Lower lobe of right lung (tissue), 2 donors: Measurements from ENCODE around the gene MSI2. TPM values are rescaled to one million over a fixed set of nuclear protein-coding genes. Genes with fewer than 3 reads are reported as not detected.

Source experiments
- ATAC-seq, 2 donors: fragments of 200-7000 bp; cut with Tn5 transposase; one replicate each; pipeline ENCODE4 v1.9.1; 2020 to 2022; ENCODE audit warnings: mild to moderate bottlenecking in 2 of 2, moderate library complexity in 2 of 2
- DNase-seq: peaks from one replicate; pipeline ENCODE4 v3.0.0-alpha.2; 2020
- H3K27ac ChIP-seq: fragments of 200-600 bp; one replicate; pipeline ENCODE4 v1.8.0; 2022
- H3K27me3 ChIP-seq: fragments of 200-600 bp; one replicate; pipeline ENCODE4 v1.8.0; 2022; ENCODE audit warnings: low read depth
- H3K36me3 ChIP-seq: fragments of 200-600 bp; one replicate; pipeline ENCODE4 v1.8.0; 2022; ENCODE audit warnings: mild to moderate bottlenecking
- H3K4me1 ChIP-seq: fragments of 200-600 bp; one replicate; pipeline ENCODE4 v1.8.0; 2022
- H3K4me3 ChIP-seq: fragments of 200-600 bp; one replicate; pipeline ENCODE4 v1.8.0; 2022; ENCODE audit warnings: mild to moderate bottlenecking
- H3K9me3 ChIP-seq: fragments of 200-600 bp; one replicate; pipeline ENCODE4 v1.8.0; 2022
- intact Hi-C: fragments of 100-400 bp; cut with DNase I; formaldehyde crosslinking; loops from one replicate; pipeline ENCODE4 v1.11.0; 2022
- total RNA-seq: library from RNA; stranded (reverse); fragmentation: NEBNext Ultra II Directional; extraction: Animal tissue kit (Norgen Biotek cat#: 25700); gene quantifications from one replicate; pipeline ENCODE4 v1.2.1, GENCODE V29; 2021
- TF ChIP-seq, protein P1 (sequence below): fragments of 200-600 bp; IDR thresholded peaks from one replicate; pipeline ENCODE4 v1.8.0; 2022; ENCODE audit warnings: antibody characterized with exemption, mild to moderate bottlenecking
- donor health status: DM: no; HTN: yes; CAD: no; lungs with severe emphysema.

MSI2 gene
- total RNA-seq, 1 donor from 2014 or later, result 43.9 TPM

DNA sequence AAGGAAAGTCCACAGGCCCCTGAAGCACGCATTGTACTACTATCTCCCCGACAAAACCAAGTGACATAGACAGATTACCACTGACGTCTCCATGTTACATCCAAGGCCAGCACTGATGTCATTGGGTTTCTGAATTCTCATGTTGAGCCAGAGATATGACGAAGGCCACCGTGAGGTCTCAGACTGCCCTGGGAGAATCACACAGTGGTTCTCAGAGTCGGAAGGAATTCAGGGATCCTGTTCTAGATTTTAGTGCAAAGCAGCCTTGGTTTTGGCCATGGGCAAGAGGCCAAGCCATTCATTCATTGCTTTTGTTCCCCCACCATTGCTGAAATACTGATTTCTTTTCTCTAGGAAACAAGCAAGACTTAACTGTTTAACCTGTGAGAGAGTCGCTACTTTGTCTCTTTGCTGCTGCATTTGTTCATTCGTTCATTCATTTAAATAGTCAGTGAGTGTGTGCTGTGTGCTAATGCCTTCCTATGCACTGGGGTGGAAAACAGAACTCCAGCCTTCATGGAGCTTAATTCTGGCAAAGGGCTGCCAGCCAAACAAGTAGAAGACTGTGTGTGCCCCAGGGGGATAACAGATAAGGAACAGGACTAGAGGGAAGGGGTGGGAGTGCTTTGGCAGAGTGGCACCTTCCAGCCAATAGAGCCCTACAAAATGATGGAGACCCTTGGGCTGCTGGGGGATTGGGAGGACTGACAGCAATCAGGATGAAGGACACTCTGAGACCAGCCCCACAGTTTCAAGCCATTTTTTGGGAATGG, 222.3 kb downstream of the MSI2 start:
- intact Hi-C loops, result no loop called here
- DNase-seq, result no peak
- Histone ChIP-seq H3K27me3 (no peaks in the 10 kb centered on the region), H3K27ac (no peak overlapping the region), H3K9me3 (no peaks in the 10 kb centered on the region), H3K36me3 (no peaks in the 10 kb centered on the region), H3K4me3 (no peak overlapping the region), H3K4me1 (peaks cover 5% of the 10 kb centered on the region)
- TF ChIP-seq, protein P1, sequence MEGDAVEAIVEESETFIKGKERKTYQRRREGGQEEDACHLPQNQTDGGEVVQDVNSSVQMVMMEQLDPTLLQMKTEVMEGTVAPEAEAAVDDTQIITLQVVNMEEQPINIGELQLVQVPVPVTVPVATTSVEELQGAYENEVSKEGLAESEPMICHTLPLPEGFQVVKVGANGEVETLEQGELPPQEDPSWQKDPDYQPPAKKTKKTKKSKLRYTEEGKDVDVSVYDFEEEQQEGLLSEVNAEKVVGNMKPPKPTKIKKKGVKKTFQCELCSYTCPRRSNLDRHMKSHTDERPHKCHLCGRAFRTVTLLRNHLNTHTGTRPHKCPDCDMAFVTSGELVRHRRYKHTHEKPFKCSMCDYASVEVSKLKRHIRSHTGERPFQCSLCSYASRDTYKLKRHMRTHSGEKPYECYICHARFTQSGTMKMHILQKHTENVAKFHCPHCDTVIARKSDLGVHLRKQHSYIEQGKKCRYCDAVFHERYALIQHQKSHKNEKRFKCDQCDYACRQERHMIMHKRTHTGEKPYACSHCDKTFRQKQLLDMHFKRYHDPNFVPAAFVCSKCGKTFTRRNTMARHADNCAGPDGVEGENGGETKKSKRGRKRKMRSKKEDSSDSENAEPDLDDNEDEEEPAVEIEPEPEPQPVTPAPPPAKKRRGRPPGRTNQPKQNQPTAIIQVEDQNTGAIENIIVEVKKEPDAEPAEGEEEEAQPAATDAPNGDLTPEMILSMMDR, result no peak
- peak in 1 of 2 donors; percentile 25 for ATAC-seq

DNA sequence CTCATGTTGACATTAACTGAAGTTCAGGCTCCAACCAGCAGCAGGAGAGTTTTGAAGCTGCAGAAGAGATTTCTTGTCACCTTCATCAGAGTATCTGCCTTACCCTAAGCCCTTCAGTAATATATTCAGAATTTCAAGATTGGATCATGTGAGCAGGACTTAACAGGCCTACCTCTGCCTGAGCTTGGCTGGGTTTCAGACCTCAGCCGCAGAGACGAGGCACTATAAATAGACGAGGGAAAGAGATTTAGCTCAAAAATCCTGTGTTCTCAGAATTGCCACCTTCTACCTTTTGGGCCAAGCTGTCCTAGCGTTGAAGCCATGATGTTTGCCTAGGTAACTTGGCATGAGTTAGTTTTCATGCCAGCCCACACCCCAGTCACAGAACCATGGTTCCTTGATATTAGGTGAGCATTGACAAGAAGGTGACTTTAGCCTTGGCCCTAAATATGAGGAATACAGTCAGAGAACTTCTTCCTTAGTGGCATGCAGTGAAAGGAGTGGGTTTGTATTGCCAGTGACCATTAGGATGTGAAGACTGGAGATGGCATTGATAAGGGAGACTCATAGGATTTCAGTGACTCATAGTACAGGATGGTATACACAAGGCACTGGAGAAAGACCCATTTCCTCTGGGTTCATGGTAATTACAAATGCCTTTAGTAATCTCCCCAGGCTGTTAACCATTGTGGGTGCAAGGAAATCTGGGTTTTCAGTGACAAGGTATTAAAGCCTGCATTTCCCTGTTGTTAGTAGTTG, 224.3 kb downstream of the MSI2 start:
- no peaks in the 10 kb centered on the region for H3K36me3 ChIP-seq
- no peak overlapping the region for H3K27ac ChIP-seq
- H3K27me3 ChIP-seq, result no peaks in the 10 kb centered on the region
- ATAC-seq (no peak), DNase-seq (no peak)
- TF ChIP-seq, protein P1, result no peak
- no peaks in the 10 kb centered on the region for H3K9me3 ChIP-seq
- H3K4me3 ChIP-seq, result no peak overlapping the region
- intact Hi-C loops, result no loop called here
- no peaks in the 10 kb centered on the region for H3K4me1 ChIP-seq

DNA sequence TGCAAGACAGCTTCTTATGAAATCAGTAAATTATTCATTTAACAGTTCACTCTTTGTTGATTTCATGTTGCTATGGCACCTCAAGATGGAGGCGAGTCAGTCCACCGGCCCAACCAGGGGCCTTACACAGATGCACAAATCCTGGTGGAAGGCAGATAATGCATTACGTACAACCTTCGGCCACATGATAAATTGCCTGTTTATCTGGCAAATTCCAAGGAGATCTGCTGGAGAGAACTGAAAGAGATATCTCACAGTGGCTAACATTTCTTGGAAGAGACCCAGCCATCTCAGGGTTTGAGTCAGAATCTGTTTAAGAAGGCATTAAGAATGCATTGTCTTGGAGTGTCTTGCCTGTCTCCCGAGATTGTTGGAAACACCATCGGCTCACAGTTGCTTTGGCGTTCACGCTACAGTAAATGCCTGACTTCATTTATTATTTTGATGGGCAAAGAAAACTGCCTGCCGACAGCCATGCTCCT, 225.6 kb downstream of the MSI2 start:
- Histone ChIP-seq H3K36me3 (no peaks in the 10 kb centered on the region), H3K27ac (no peak overlapping the region), H3K27me3 (no peaks in the 10 kb centered on the region), H3K4me1 (peaks cover under 1% of the 10 kb centered on the region), H3K9me3 (no peaks in the 10 kb centered on the region), H3K4me3 (no peak overlapping the region)
- TF ChIP-seq, protein P1, result no peak
- intact Hi-C loops, result no loop called here
- ATAC-seq (no peak), DNase-seq (no peak)

DNA sequence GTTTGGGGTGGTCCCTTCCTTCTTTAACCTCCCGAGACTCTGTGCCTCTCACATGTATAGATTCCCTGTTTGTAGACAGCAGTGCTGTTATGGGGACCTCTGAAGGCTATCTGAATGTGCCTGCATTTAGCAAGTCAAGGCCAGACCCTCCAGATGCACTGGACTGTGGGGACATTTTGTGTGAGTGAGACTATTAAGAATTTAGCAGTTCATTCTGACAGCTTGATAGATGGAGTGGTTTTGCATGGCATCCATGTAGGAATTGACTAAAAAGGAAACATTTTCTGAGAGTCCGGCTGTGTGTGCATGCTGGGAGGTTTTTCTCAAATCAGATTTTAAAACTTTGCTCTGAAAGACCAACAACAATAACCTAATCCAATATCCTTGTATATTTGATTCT, 226.3 kb downstream of the MSI2 start:
- Histone ChIP-seq H3K27me3 (no peaks in the 10 kb centered on the region), H3K9me3 (no peaks in the 10 kb centered on the region), H3K27ac (no peak overlapping the region), H3K4me1 (peaks cover 7% of the 10 kb centered on the region), H3K4me3 (no peak overlapping the region), H3K36me3 (no peaks in the 10 kb centered on the region)
- intact Hi-C loops, result no loop called here
- DNase-seq (no peak), ATAC-seq (no peak)
- TF ChIP-seq, protein P1, result no peak

DNA sequence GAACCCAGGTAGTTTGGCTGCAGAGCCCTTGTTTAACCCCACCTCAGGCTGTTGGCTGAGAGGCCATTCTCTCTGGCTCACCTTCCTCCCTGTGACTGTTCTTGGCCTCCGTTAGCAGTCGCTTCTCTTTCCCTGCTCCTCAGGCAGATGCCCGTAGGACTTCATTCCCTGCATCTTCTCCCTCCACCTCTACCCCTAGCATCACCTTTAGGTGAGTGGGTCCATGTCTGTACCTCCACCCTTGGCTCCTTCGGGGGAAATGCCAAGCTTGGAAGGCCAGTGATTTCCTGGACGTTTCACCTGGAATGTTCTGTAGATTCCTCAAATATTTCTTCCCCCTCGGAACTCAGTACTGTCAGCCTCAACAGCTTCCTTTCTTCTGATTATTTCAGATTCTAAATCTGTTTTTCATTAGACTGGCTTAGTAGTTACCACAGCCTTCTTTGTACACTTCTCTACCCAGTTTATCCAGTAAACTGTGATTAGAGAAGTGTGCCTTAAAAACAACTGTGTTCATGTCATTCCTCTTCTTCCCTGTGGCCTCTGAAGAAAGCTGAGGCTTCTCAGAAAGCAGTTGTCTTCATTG, 227.9 kb downstream of the MSI2 start:
- Histone ChIP-seq H3K27me3 (no peaks in the 10 kb centered on the region), H3K4me3 (no peak overlapping the region), H3K4me1 (peaks cover 10% of the 10 kb centered on the region), H3K36me3 (no peaks in the 10 kb centered on the region), H3K9me3 (no peaks in the 10 kb centered on the region), H3K27ac (no peak overlapping the region)
- ATAC-seq (no peak), DNase-seq (no peak)
- intact Hi-C loops, result no loop called here
- TF ChIP-seq, protein P1, result no peak
